Activated T-helper 17 cell treated with anti-CD3 and anti-CD28 coated beads, Interleukin-2, amount 50 U/mL, for 72 hours (primary cell): ENCODE measurements around the gene NPIPA5. TPM values are rescaled to one million over a fixed set of nuclear protein-coding genes. Genes with fewer than 3 reads are reported as not detected.
"Not testable (repeated sequence)": the region's sequence is repeated elsewhere in the genome, so short reads cannot be mapped to it uniquely, and the experiment has no call there.

ENCODE experiments used
- ATAC-seq: fragments of 150-1000 bp; cut with Tn5 transposase; replicated peaks from 2 replicates; pipeline ENCODE4 v1.10.0; 2021; ENCODE audit warnings: mild to moderate bottlenecking, moderate library complexity
- H3K27ac Mint-ChIP-seq: one replicate; pipeline ENCODE4 v1.8.0; 2022; ENCODE audit warnings: mixed read lengths
- H3K27me3 Mint-ChIP-seq: one replicate; pipeline ENCODE4 v1.8.0; 2022; ENCODE audit warnings: mixed read lengths
- H3K36me3 Mint-ChIP-seq: one replicate; pipeline ENCODE4 v1.8.0; 2022; ENCODE audit warnings: low read depth, mild to moderate bottlenecking, mixed read lengths
- H3K4me1 Mint-ChIP-seq: one replicate; pipeline ENCODE4 v1.8.0; 2022; ENCODE audit warnings: mixed read lengths
- H3K4me3 Mint-ChIP-seq: one replicate; pipeline ENCODE4 v1.8.0; 2022; ENCODE audit warnings: mild to moderate bottlenecking, mixed read lengths
- H3K9me3 Mint-ChIP-seq: one replicate; pipeline ENCODE4 v1.8.0; 2022; ENCODE audit warnings: mixed read lengths
- total RNA-seq, 2 donors: library from RNA; stranded (reverse); gene quantifications; one replicate each; pipeline ENCODE4 v1.2.3, GENCODE V29; 2022

Gene NPIPA5
- total RNA-seq, 2 donors from 2014 or later: 7.6 to 12.4 TPM

- ATAC-seq, H3K9me3 Mint-ChIP-seq, H3K4me3 Mint-ChIP-seq, H3K27me3 Mint-ChIP-seq, H3K27ac Mint-ChIP-seq, H3K4me1 Mint-ChIP-seq, H3K36me3 Mint-ChIP-seq: not testable (repeated sequence)
Measured at GRCh38 chr16:15348721-15349120, 29.4 kb downstream of the NPIPA5 start.

GRCh38 chr16:15342337-15342736 is 35.8 kb downstream of the NPIPA5 start:
- H3K27me3 Mint-ChIP-seq, H3K36me3 Mint-ChIP-seq, H3K4me3 Mint-ChIP-seq, H3K27ac Mint-ChIP-seq, ATAC-seq, H3K9me3 Mint-ChIP-seq, H3K4me1 Mint-ChIP-seq: not testable (repeated sequence)

- H3K36me3 Mint-ChIP-seq, H3K4me1 Mint-ChIP-seq, H3K27me3 Mint-ChIP-seq, H3K9me3 Mint-ChIP-seq, ATAC-seq, H3K4me3 Mint-ChIP-seq, H3K27ac Mint-ChIP-seq: not testable (repeated sequence)
Measured at GRCh38 chr16:15338986-15339385, 39.1 kb downstream of the NPIPA5 start.

- H3K36me3 Mint-ChIP-seq, H3K27me3 Mint-ChIP-seq, H3K4me1 Mint-ChIP-seq, H3K27ac Mint-ChIP-seq, ATAC-seq, H3K9me3 Mint-ChIP-seq, H3K4me3 Mint-ChIP-seq: not testable (repeated sequence)
Measured at GRCh38 chr16:15337974-15338605, 40.0 kb downstream of the NPIPA5 start.

GRCh38 chr16:15335609-15336008 is 42.5 kb downstream of the NPIPA5 start:
- H3K9me3 Mint-ChIP-seq, H3K36me3 Mint-ChIP-seq, H3K4me3 Mint-ChIP-seq, ATAC-seq, H3K27ac Mint-ChIP-seq, H3K27me3 Mint-ChIP-seq, H3K4me1 Mint-ChIP-seq: not testable (repeated sequence)

- not testable (repeated sequence) for H3K4me3 Mint-ChIP-seq, H3K27me3 Mint-ChIP-seq, H3K36me3 Mint-ChIP-seq, H3K27ac Mint-ChIP-seq, ATAC-seq, H3K9me3 Mint-ChIP-seq, H3K4me1 Mint-ChIP-seq
Measured at GRCh38 chr16:15333969-15334368, 44.1 kb downstream of the NPIPA5 start.

- H3K4me3 Mint-ChIP-seq, H3K27ac Mint-ChIP-seq: not testable (repeated sequence)
Measured at GRCh38 chr16:15330978-15331377, 47.1 kb downstream of the NPIPA5 start.

GRCh38 chr16:15324954-15325353 is 53.1 kb downstream of the NPIPA5 start:
- not testable (repeated sequence) for H3K27ac Mint-ChIP-seq, H3K4me3 Mint-ChIP-seq, H3K36me3 Mint-ChIP-seq, H3K4me1 Mint-ChIP-seq, H3K27me3 Mint-ChIP-seq, ATAC-seq, H3K9me3 Mint-ChIP-seq

More at GRCh38 chr16:15330978-15331377, 47.1 kb downstream of the NPIPA5 start:
- H3K9me3 Mint-ChIP-seq, ATAC-seq, H3K27me3 Mint-ChIP-seq, H3K36me3 Mint-ChIP-seq, H3K4me1 Mint-ChIP-seq: not testable (repeated sequence)

GRCh38 chr16:15323373-15323772 is 54.7 kb downstream of the NPIPA5 start:
- not testable (repeated sequence) for H3K36me3 Mint-ChIP-seq, H3K27ac Mint-ChIP-seq, ATAC-seq, H3K4me3 Mint-ChIP-seq, H3K9me3 Mint-ChIP-seq, H3K27me3 Mint-ChIP-seq, H3K4me1 Mint-ChIP-seq

- ATAC-seq: peak; percentile 52
- not testable (repeated sequence) for H3K4me1 Mint-ChIP-seq, H3K9me3 Mint-ChIP-seq, H3K27ac Mint-ChIP-seq, H3K4me3 Mint-ChIP-seq, H3K36me3 Mint-ChIP-seq, H3K27me3 Mint-ChIP-seq
Measured at GRCh38 chr16:15321221-15321620, 56.9 kb downstream of the NPIPA5 start.

GRCh38 chr16:15314562-15314961 is 63.5 kb downstream of the NPIPA5 start:
- ATAC-seq, H3K9me3 Mint-ChIP-seq, H3K4me1 Mint-ChIP-seq, H3K27ac Mint-ChIP-seq, H3K36me3 Mint-ChIP-seq, H3K4me3 Mint-ChIP-seq: not testable (repeated sequence)
- peaks cover 10% of the 10 kb centered on the region for H3K27me3 Mint-ChIP-seq

Other genes starting within 250 kb of the NPIPA5 start
- not detected for gene MPV17L, start 17.5 kb upstream of the NPIPA5 start, total RNA-seq
- 10 to 100 TPM in 1 of 2 donors, 1 to 10 TPM in 1; 7.0 to 19.3 TPM for gene BMERB1, start 56.3 kb upstream of the NPIPA5 start, total RNA-seq